ENCODE data around the gene AIFM3. TPM values are rescaled to one million over a fixed set of nuclear protein-coding genes. Genes with fewer than 3 reads are reported as not detected.

AIFM3 gene
- total and polyA plus RNA-seq, 2 of the 13 experiments (the other 11 are each of a cell fraction or from before 2014, with no cell fraction given) = 9.0 to 15.3 TPM

- TF ChIP-seq ZNF512B (CRISPR knock-in tag; IDR thresholded peaks at IDR 0.05; ENCODE audit: borderline replicate concordance) (no peak), ZNF460 (CRISPR knock-in tag; IDR thresholded peaks at IDR 0.05; ENCODE audit: borderline replicate concordance) (no peak), ZNF430 (CRISPR knock-in tag; IDR thresholded peaks at IDR 0.05) (no peak), MIER2 (CRISPR knock-in tag; IDR thresholded peaks at IDR 0.05) (no peak), CREB1 (IDR thresholded peaks at IDR 0.05) (no peak), CREB1 (CRISPR knock-in tag; IDR thresholded peaks at IDR 0.05) (no peak), EEA1 (CRISPR knock-in tag; IDR thresholded peaks at IDR 0.05; ENCODE audit: borderline replicate concordance) (no peak), ZNF3 (CRISPR knock-in tag; IDR thresholded peaks at IDR 0.05) (no peak), SIN3B (IDR thresholded peaks at IDR 0.05; ENCODE audit: low read length) (no peak), TSC22D2 (CRISPR knock-in tag; IDR thresholded peaks at IDR 0.05; ENCODE audit: borderline replicate concordance) (no peak), SP140L (CRISPR knock-in tag; IDR thresholded peaks at IDR 0.05; ENCODE audit: borderline replicate concordance) (no peak), HOXA5 (CRISPR knock-in tag; IDR thresholded peaks at IDR 0.05) (no peak), ZNF75D (CRISPR knock-in tag; IDR thresholded peaks at IDR 0.05; ENCODE audit: borderline replicate concordance) (no peak), ZNF609 (CRISPR knock-in tag; IDR thresholded peaks at IDR 0.05; ENCODE audit: borderline replicate concordance) (no peak), ZSCAN20 (CRISPR knock-in tag; IDR thresholded peaks at IDR 0.05; ENCODE audit: borderline replicate concordance) (no peak)
- TF ChIP-seq, protein P1, sequence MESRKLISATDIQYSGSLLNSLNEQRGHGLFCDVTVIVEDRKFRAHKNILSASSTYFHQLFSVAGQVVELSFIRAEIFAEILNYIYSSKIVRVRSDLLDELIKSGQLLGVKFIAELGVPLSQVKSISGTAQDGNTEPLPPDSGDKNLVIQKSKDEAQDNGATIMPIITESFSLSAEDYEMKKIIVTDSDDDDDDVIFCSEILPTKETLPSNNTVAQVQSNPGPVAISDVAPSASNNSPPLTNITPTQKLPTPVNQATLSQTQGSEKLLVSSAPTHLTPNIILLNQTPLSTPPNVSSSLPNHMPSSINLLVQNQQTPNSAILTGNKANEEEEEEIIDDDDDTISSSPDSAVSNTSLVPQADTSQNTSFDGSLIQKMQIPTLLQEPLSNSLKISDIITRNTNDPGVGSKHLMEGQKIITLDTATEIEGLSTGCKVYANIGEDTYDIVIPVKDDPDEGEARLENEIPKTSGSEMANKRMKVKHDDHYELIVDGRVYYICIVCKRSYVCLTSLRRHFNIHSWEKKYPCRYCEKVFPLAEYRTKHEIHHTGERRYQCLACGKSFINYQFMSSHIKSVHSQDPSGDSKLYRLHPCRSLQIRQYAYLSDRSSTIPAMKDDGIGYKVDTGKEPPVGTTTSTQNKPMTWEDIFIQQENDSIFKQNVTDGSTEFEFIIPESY (CRISPR knock-in tag; IDR thresholded peaks at IDR 0.05) = peak; percentile 83; the same call in 1 of the 2 replicates
Observed at GRCh38 chr22:20953668-20954500, 13.2 kb upstream of the AIFM3 start (continued).
